ENCODE measurements around the gene SERPINA1. TPM values are rescaled to one million over a fixed set of nuclear protein-coding genes. Genes with fewer than 3 reads are reported as not detected.

The SERPINA1 gene
- total RNA-seq, 1 donor from 2014 or later, result 994 TPM

DNA sequence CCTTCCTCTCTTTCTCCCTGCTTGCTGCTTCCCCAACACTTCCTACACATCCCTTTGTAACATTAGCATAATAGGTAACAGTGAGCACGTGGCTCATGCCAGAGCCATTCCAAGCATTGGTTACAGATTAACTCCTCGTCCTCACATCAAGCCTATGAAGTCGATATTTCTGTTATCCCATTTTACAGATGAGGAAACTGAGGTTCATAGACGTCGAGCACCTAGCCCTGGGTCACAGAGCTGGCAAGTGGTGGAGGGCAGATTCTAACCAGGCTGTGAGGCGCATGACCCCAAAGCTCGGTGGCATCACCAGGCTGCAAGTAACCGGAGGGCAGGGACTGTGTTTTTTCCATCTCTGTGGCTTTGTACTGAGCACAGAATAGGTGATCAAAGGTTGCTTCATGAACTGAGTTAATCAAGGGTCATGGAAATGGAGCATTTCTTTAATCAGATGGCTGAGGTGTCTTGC, 5.7 kb upstream of the SERPINA1 start:
- H3K9me3 ChIP-seq, result no peaks in the 10 kb centered on the region
- TF ChIP-seq, protein P1, sequence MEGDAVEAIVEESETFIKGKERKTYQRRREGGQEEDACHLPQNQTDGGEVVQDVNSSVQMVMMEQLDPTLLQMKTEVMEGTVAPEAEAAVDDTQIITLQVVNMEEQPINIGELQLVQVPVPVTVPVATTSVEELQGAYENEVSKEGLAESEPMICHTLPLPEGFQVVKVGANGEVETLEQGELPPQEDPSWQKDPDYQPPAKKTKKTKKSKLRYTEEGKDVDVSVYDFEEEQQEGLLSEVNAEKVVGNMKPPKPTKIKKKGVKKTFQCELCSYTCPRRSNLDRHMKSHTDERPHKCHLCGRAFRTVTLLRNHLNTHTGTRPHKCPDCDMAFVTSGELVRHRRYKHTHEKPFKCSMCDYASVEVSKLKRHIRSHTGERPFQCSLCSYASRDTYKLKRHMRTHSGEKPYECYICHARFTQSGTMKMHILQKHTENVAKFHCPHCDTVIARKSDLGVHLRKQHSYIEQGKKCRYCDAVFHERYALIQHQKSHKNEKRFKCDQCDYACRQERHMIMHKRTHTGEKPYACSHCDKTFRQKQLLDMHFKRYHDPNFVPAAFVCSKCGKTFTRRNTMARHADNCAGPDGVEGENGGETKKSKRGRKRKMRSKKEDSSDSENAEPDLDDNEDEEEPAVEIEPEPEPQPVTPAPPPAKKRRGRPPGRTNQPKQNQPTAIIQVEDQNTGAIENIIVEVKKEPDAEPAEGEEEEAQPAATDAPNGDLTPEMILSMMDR (IDR thresholded peaks at IDR 0.05), result no peak
- DNase-seq, result no peak
- no peak for ATAC-seq
- no peaks in the 10 kb centered on the region for H3K36me3 ChIP-seq
- H3K4me3 ChIP-seq, result no peak overlapping the region
- H3K4me1 ChIP-seq, result peaks cover 66% of the 10 kb centered on the region
- no peaks in the 10 kb centered on the region for H3K27me3 ChIP-seq (ENCODE audit: low read depth)
- intact Hi-C loops (cut with DNase I), result no loop called here
- peak overlapping the region; percentile 73 for H3K27ac ChIP-seq

- Histone ChIP-seq H3K9me3 (no peaks in the 10 kb centered on the region), H3K4me3 (no peak overlapping the region), H3K36me3 (no peaks in the 10 kb centered on the region), H3K27me3 (ENCODE audit: low read depth) (no peaks in the 10 kb centered on the region), H3K4me1 (peaks cover 66% of the 10 kb centered on the region), H3K27ac (peak overlapping the region; percentile 73)
- DNase-seq (no peak), ATAC-seq (no peak)
- intact Hi-C loops (cut with DNase I), result no loop called here
- TF ChIP-seq, protein P1 (IDR thresholded peaks at IDR 0.05), result no peak
Measured at GRCh38 chr14:94393474-94393873, 5.1 kb upstream of the SERPINA1 start.

- peaks cover 62% of the 10 kb centered on the region for H3K4me1 ChIP-seq
Measured at GRCh38 chr14:94392510-94392935, 4.1 kb upstream of the SERPINA1 start.

DNA sequence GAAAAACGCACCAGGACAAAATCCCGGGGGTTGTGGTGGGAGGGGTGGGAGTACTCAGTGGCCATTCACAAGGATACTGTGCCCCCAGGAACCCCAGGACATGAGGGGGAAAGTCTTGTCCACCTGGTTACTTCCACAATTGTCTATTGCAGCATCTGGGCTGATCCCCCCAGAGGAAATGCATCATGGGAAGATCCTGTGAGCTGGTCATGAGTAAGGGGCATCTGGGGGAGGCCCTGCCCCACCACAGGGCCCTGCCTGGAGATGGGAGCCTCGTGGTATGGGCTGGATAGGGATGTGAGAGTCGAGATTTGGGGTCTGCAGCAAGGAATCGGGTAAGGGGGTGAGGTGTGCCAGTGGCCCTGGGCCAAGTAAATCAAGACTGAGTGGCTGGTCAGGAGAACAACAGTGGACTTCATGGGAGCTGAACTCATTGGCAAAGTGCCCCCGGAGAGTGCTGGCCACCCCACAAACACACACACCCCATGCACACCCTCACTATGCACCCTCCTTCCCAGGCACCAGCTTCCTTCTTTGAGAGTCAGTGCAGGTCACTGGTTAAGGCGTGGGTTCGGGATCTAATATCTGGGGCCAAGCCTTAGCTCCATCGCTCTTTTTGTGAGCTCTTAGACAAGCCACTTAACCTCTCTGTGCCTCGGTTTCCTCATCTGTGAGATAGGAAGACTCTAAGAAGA, 3.0 kb upstream of the SERPINA1 start:
- Histone ChIP-seq H3K27me3 (ENCODE audit: low read depth) (no peaks in the 10 kb centered on the region), H3K27ac (peak overlapping the region; percentile 85), H3K9me3 (no peaks in the 10 kb centered on the region), H3K4me3 (no peak overlapping the region), H3K36me3 (no peaks in the 10 kb centered on the region), H3K4me1 (peaks cover 64% of the 10 kb centered on the region)
- ATAC-seq (no peak), DNase-seq (peak; percentile 43)
- TF ChIP-seq, protein P1 (IDR thresholded peaks at IDR 0.05), result no peak
- intact Hi-C loops (cut with DNase I), result no loop called here

More at GRCh38 chr14:94392510-94392935, 4.1 kb upstream of the SERPINA1 start:
- Histone ChIP-seq H3K27ac (peak overlapping the region; percentile 85), H3K9me3 (no peaks in the 10 kb centered on the region), H3K36me3 (no peaks in the 10 kb centered on the region), H3K27me3 (ENCODE audit: low read depth) (no peaks in the 10 kb centered on the region), H3K4me3 (no peak overlapping the region)
- ATAC-seq (peak; percentile 55 to 73), DNase-seq (peak; percentile 84)
- intact Hi-C loops (cut with DNase I), result no loop called here
- TF ChIP-seq, protein P1 (IDR thresholded peaks at IDR 0.05), result no peak

DNA sequence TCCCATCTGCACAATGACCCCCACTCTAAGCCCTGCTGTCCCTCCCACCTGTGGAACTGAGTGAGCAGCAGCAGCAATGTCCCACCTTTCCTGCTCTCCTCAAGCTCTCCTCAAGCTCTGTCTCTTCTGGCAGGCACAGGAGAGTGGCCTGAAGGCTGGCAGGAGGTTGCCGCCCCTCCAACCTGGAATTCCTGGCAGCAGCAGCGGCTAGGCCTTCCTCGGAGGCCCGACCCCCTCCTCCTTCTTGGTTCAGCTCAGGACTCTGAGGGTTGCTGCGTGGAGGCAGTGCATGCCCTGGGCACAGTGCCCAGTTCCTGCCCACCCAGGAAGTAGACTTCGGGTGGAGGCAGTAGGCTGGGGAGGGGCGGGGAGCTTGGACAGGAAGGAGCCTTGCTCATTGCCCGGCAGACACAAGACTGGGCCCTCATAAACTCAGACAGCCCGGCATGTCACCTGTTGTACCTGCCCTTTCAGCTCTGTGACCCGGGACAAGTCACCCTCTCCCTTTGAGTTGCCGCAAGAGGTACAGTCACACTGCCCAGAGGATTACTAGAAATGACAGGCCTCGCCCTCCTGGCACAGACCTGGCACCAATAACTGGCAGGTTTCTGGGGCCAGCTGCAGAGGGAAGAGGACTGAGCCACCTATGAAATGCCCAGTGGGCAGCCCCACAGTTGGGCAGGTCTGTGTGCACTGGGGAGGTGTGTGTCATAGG, 2.1 kb upstream of the SERPINA1 start:
- ATAC-seq (peak; percentile 66 to 73), DNase-seq (peak; percentile 93)
- H3K4me3 ChIP-seq, result peak overlapping the region; percentile 52
- no peaks in the 10 kb centered on the region for H3K9me3 ChIP-seq
- H3K27ac ChIP-seq, result peak overlapping the region; percentile 85
- intact Hi-C loops (cut with DNase I), result no loop called here
- H3K4me1 ChIP-seq, result peaks cover 66% of the 10 kb centered on the region
- H3K36me3 ChIP-seq, result no peaks in the 10 kb centered on the region
- H3K27me3 ChIP-seq (ENCODE audit: low read depth), result no peaks in the 10 kb centered on the region
- TF ChIP-seq, protein P1 (IDR thresholded peaks at IDR 0.05), result no peak

Data from lower lobe of right lung (tissue), 2 donors.